Measurements from ENCODE around the gene CIC. TPM values are rescaled to one million over a fixed set of nuclear protein-coding genes. Genes with fewer than 3 reads are reported as not detected.
A peak's percentile ranks its signal among the peaks of the same experiment; 100 is the strongest.

CIC gene
- total and polyA plus RNA-seq, 2 of the 13 experiments (the other 11 are each of a cell fraction or from before 2014, with no cell fraction given), result 5.9 to 8.0 TPM

DNA sequence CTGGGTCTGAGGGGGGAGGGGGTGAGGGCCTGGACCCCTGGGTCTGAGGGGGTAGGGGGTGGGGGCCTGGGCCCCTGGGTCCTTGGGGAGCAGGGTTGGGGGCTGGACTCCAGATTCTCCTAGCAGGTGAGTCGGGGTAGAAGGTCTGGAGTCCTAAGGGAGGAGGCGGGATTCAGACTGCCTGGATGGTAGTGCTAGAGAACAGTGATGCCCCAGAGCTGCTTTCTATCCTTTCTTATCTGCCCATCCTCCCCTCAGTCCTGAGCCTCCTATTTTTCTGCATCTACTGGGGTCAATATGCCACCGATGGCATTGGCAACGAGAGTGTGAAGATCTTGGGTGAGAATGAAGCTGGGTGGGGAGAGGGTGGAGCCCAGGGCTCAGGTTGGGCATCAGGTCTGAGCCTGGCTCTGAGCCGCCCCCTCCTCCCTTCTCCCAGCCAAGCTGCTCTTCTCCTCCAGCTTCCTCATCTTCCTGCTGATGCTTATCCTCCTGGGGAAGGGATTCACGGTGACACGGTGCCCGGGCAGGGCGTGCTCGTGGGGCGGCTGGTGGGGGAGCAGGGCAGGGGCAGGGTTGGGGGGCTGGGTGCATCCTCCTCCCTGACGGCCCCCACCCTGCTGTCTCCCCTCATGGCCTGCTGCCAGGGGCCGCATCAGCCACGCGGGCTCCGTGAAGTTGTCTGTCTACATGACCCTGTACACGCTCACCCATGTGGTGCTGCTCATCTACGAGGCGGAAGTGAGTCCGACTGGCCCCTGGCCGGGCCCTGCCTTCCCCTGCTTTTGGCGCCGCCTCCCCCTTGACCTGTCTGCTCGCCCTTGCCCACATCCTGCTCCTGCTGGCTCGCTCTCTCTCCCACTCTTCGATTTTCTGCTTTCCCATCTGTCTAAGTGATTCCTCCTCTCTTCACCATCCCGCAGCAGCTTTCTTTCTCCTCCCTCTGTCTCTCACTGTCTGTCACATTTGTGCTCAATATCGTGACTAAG lies 47.5 kb downstream of the CIC start (continued):
- TF ChIP-seq MXD4 (CRISPR knock-in tag; IDR thresholded peaks at IDR 0.05), result peak; percentile 42; the same call in 1 of the 2 replicates
- no peak for TF ChIP-seq BRCA1 (CRISPR knock-in tag; IDR thresholded peaks at IDR 0.05)
- TF ChIP-seq ZNF792 (CRISPR knock-in tag; IDR thresholded peaks at IDR 0.05), result 0 out of 2 replicates have a peak, but pooled peaks have one; percentile 51
- TF ChIP-seq NFKB2 (CRISPR knock-in tag; IDR thresholded peaks at IDR 0.05; ENCODE audit: borderline replicate concordance), result no peak
- no peak for TF ChIP-seq SP4 (CRISPR knock-in tag; IDR thresholded peaks at IDR 0.05)
- TF ChIP-seq ZSCAN22 (CRISPR knock-in tag; IDR thresholded peaks at IDR 0.05), result no peak
- no peak for TF ChIP-seq MZF1 (CRISPR knock-in tag; IDR thresholded peaks at IDR 0.05; ENCODE audit: borderline replicate concordance)
- TF ChIP-seq, protein P1, sequence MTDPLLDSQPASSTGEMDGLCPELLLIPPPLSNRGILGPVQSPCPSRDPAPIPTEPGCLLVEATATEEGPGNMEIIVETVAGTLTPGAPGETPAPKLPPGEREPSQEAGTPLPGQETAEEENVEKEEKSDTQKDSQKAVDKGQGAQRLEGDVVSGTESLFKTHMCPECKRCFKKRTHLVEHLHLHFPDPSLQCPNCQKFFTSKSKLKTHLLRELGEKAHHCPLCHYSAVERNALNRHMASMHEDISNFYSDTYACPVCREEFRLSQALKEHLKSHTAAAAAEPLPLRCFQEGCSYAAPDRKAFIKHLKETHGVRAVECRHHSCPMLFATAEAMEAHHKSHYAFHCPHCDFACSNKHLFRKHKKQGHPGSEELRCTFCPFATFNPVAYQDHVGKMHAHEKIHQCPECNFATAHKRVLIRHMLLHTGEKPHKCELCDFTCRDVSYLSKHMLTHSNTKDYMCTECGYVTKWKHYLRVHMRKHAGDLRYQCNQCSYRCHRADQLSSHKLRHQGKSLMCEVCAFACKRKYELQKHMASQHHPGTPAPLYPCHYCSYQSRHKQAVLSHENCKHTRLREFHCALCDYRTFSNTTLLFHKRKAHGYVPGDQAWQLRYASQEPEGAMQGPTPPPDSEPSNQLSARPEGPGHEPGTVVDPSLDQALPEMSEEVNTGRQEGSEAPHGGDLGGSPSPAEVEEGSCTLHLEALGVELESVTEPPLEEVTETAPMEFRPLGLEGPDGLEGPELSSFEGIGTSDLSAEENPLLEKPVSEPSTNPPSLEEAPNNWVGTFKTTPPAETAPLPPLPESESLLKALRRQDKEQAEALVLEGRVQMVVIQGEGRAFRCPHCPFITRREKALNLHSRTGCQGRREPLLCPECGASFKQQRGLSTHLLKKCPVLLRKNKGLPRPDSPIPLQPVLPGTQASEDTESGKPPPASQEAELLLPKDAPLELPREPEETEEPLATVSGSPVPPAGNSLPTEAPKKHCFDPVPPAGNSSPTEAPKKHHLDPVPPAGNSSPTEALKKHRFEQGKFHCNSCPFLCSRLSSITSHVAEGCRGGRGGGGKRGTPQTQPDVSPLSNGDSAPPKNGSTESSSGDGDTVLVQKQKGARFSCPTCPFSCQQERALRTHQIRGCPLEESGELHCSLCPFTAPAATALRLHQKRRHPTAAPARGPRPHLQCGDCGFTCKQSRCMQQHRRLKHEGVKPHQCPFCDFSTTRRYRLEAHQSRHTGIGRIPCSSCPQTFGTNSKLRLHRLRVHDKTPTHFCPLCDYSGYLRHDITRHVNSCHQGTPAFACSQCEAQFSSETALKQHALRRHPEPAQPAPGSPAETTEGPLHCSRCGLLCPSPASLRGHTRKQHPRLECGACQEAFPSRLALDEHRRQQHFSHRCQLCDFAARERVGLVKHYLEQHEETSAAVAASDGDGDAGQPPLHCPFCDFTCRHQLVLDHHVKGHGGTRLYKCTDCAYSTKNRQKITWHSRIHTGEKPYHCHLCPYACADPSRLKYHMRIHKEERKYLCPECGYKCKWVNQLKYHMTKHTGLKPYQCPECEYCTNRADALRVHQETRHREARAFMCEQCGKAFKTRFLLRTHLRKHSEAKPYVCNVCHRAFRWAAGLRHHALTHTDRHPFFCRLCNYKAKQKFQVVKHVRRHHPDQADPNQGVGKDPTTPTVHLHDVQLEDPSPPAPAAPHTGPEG (CRISPR knock-in tag; IDR thresholded peaks at IDR 0.05), result no peak
- TF ChIP-seq, protein P2, sequence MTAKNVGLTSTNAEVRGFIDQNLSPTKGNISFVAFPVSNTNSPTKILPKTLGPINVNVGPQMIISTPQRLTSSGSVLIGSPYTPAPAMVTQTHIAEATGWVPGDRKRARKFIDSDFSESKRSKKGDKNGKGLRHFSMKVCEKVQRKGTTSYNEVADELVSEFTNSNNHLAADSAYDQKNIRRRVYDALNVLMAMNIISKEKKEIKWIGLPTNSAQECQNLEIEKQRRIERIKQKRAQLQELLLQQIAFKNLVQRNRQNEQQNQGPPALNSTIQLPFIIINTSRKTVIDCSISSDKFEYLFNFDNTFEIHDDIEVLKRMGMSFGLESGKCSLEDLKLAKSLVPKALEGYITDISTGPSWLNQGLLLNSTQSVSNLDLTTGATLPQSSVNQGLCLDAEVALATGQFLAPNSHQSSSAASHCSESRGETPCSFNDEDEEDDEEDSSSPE (CRISPR knock-in tag; IDR thresholded peaks at IDR 0.05), result 0 out of 2 replicates have a peak, but pooled peaks have one; percentile 43
- TF ChIP-seq TEAD3 (CRISPR knock-in tag; optimal IDR thresholded peaks at IDR 0.05; ENCODE audit: borderline replicate concordance), result no peak
- no peak for TF ChIP-seq PAF1 (CRISPR knock-in tag; IDR thresholded peaks at IDR 0.05)
- TF ChIP-seq, protein P3, sequence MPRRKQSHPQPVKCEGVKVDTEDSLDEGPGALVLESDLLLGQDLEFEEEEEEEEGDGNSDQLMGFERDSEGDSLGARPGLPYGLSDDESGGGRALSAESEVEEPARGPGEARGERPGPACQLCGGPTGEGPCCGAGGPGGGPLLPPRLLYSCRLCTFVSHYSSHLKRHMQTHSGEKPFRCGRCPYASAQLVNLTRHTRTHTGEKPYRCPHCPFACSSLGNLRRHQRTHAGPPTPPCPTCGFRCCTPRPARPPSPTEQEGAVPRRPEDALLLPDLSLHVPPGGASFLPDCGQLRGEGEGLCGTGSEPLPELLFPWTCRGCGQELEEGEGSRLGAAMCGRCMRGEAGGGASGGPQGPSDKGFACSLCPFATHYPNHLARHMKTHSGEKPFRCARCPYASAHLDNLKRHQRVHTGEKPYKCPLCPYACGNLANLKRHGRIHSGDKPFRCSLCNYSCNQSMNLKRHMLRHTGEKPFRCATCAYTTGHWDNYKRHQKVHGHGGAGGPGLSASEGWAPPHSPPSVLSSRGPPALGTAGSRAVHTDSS (CRISPR knock-in tag; conservative IDR thresholded peaks at IDR 0.05), result no peak
- no peak for TF ChIP-seq NR1H2 (CRISPR knock-in tag; IDR thresholded peaks at IDR 0.05; ENCODE audit: borderline replicate concordance, low read depth)
- no peak for TF ChIP-seq POLR2AphosphoS2 (IDR thresholded peaks at IDR 0.05; ENCODE audit: low read depth, low read length)
- TF ChIP-seq MTF1 (CRISPR knock-in tag; IDR thresholded peaks at IDR 0.05), result no peak
- TF ChIP-seq, protein P4, sequence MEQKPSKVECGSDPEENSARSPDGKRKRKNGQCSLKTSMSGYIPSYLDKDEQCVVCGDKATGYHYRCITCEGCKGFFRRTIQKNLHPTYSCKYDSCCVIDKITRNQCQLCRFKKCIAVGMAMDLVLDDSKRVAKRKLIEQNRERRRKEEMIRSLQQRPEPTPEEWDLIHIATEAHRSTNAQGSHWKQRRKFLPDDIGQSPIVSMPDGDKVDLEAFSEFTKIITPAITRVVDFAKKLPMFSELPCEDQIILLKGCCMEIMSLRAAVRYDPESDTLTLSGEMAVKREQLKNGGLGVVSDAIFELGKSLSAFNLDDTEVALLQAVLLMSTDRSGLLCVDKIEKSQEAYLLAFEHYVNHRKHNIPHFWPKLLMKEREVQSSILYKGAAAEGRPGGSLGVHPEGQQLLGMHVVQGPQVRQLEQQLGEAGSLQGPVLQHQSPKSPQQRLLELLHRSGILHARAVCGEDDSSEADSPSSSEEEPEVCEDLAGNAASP (CRISPR knock-in tag; IDR thresholded peaks at IDR 0.05; ENCODE audit: borderline replicate concordance), result no peak
- TF ChIP-seq ZNF879 (CRISPR knock-in tag; IDR thresholded peaks at IDR 0.05), result no peak
- no peak for TF ChIP-seq SMAD9 (CRISPR knock-in tag; IDR thresholded peaks at IDR 0.05)
- TF ChIP-seq ZNF616 (CRISPR knock-in tag; IDR thresholded peaks at IDR 0.05; ENCODE audit: low read depth), result no peak
- no peak for TF ChIP-seq PHF8 (CRISPR knock-in tag; IDR thresholded peaks at IDR 0.05)
